GM19023 (cell line): ENCODE results near the gene SLC5A5.
"Not testable (repeated sequence)": the region's sequence is repeated elsewhere in the genome, so short reads cannot be mapped to it uniquely, and the experiment has no call there.

Experiments used
- ATAC-seq: cut with Tn5 transposase; IDR thresholded peaks from one replicate; pipeline ENCODE4 v1.9.1; 2021; ENCODE audit warnings: mild to moderate bottlenecking, moderate library complexity; ENCODE audit not compliant: unreplicated experiment

SLC5A5 gene

DNA sequence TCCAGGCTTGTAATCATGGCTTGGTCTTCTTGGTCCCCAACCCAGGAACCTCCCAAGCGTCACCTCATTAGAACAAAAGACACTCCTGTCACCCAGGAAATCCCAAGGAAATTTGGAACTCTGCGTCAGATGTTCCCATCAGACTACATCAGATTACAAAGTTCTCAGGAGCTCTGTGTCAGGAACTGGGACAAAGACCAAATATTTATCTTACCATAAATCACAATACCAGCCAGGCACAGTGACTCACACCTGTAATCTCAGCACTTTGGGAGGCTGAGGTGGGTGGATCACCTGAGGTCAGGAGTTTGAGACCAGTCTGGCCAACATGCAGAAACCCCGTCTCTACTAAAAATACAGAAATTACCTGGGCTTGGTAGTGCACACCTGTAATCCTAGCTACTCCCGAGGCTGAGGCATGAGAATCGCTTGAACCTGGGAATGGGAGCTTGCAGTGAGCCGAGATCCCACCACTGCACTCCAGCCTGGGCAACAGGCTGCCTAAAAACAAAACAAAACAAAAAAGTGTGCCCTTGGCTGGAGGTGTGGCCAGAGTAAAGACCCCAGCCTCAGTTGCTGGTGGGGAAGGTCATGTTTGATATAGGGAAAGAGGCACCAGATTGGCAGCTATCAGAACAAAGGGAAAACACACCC is 44.3 kb downstream of the SLC5A5 start:
- no peak for ATAC-seq

DNA sequence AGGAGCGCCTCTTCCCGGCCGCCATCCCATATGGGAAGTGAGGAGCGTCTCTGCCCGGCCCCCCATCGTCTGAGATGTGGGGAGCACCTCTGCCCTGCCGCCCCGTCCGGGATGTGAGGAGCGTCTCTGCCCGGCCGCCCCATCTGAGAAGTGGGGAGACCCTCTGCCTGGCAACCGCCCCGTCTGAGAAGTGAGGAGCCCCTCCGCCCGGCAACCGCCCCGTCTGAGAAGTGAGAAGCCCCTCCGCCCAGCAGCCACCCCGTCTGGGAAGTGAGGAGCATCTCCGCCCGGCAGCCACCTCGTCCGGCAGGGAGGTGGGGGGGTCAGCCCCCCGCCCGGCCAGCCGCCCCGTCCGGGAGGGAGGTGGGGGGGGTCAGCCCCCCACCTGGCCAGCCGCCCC is 46.4 kb downstream of the SLC5A5 start:
- ATAC-seq, result not testable (repeated sequence)

DNA sequence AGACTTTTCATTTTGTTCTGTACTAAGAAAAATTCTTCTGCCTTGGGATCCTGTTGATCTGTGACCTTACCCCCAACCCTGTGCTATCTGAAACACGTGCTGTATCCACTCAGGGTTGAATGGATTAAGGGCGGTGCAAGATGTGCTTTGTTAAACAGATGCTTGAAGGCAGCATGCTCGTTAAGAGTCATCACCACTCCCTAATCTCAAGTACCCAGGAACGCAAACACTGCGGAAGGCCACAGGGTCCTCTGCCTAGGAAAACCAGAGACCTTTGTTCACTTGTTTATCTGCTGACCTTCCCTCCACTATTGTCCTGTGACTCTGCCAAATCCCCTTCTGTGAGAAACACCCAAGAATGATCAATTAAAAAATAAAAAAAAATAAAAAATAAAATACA is 47.4 kb downstream of the SLC5A5 start:
- ATAC-seq, result not testable (repeated sequence)

DNA sequence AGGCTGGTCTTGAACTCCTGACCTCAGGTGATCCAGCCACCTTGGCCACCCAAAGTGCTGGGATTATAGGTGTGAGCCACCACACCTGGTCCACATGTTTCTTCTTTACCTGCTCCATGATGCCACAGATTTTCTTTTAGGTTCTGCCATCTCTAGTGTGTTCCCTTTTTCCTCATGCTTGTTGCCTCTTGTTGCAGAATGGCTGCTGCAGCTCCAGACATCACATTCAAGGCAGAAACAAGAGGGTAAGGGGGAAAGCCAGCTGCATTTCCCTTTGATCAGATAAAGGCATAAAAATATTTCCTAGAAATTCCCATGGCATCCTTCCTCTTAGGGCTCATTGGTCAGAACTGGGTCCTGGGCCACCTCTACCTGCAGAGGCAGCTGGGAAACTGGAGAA is 48.8 kb downstream of the SLC5A5 start:
- ATAC-seq, result no peak

DNA sequence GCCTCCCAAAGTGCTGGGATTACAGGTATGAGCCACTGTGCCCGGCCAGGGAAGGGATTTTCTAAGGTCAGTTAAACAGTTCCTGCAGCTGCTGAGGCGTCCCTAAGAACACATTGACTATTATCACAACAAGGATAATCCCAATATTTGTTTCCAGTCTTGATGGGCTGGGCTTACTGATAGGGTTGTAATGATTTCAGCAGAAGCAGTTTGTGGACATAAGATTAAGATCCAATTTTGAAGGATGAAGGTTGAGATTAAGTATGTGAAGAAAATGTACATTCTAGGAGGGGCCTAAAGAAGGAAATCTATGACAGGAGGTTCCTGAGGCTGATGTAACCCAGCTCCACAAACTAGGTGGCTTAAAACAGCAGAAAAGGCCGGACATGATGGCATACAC is 50.4 kb downstream of the SLC5A5 start:
- no peak for ATAC-seq

DNA sequence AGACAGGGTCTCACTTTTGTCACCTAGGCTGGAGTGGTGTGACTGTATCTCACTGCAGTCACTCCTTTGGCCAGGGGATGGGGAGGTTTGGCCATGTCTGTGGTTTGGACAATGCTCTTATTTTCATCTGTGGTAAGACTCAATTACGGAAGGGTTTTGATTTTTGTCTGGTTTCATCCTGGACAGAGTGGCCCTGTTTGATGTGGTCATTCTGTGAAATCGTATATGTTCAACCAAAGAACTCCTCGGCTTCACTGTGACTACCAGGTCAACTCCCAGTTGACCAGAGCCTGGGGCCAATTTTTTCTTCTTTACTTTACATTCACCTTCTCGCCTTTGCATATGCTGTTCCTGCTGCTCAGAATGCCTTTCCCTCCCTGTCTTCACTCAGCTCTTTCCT is 54.3 kb downstream of the SLC5A5 start:
- ATAC-seq, result no peak

DNA sequence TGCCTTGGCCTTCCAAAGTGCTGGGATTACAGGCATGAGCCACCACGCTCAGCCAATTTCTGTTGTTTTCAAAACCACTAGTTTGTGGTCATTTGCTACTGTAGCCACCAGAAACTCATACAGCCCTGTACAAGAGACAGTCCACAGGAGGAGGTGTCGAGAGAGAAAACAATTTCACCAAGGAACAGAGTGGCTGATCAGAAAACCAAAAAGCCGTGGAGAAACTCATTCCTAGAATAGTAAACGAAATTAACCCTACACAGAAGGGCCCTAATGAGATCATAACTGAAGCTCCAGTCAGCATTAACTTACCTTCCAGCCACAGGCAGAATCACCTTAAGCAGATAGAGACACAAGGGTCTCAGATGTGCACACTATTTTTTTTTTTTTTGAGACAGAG is 57.3 kb downstream of the SLC5A5 start:
- no peak for ATAC-seq

DNA sequence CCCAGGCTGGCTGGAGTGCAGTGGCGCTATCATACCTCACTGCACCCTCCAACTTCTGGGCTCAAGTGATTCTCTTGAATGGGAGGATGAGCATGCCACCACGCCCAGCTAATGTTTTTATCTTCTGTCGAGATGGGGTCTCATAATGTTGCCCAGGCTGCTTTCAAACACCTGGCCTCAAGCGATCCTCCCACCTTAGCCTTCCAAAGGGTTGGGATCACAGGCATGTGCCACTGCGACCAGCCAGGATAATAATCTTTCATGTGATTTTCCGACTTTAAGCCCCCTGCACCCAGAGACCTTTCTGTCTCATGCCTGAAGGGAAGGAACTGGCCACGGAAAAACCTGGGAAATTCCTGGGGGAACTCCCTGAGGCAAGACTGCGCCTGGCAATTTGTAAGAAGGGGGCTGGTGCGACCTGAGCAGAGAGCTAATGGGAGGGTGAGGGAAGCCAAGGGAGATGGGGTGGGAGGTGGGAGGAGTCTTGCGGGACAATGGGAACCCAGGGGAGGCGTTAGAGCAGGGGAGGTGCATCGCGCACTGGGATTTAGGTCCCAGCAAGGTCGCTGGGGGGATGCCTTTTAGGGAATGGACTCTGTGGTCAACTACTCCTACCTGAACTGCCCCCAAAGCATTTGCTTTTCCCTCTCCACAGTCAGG is 59.9 kb downstream of the SLC5A5 start:
- ATAC-seq, result no peak

DNA sequence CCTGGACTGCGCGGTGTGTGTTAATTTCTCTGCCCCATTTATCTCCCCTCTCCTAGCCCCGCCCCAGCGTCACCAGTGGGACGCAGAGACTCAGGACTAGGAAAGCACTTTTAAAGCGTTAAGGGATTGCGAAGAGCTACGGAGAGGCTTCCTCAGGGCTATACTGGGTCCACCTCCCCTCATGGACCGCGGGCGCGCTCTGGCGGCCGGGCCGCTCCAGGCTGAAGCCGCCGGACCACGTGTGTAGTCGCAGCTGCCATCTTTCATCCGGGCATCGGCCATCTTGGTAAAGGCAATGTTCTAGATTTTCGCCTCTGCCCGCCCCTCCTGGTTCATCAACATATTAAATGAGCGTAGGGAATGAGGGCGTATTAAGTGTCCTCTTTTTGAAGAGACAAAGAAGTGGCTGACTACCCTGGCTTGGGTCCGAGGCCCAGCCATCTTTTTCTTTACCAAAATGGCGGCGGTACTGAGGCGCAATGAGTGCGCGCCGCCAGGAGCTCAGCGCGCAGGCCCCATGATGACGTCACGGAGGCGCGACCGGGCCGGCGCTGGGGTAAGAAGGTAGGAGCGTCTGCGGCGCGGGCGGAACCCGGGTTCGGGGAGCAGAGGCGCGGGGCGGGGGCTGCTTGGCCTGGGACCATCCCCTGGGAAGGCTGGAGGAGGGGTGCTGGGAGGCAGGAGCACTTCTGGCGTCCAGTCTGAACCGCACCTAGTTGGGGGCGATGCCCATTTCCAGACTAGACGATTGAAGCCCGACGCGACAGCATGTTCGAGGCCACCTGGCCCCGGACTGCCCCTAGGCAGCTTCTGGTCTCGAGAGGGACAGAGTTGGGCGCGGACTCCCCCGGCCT is 61.0 kb downstream of the SLC5A5 start, which contains the start of gene CCDC124:
Gene CCDC124, plus strand, starts transcription at position 531 of the 854 bp plus-strand sequence. CDS start 3,406 bp downstream, outside the sequence.
- ATAC-seq, result peak; percentile 85

DNA sequence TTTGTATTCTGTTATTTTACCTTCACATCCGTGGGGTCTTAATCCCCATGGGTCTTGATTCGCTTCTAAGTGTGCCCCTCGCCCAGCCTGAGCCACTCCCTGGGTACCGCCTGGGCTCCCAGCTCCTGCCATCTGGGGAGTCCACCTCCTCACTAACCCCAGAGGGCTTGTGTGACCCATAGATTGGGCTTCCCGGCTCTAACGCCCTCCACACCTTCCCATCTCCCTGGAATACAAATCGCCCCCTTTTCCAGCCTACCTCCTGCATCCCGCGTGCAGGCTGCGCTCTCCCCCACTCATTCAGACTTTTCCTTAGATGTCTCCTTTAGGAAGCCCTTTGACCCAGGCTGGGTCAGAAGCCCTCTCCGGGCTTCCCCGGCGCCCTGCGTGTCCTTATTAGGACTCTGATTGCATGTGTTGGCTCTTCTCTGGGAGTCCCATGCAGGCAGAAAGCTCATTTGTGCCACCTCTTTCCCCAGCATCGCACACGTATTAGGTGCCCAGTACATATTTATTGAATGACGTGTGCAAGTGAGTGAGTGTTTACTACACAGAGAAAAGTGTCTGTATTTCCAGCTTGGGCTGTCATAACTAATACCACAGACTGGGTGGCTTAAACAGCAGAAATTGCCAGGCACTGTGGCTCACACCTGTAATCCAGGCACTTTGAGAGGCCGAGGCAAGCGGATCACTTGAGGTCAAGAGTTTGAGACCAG is 61.8 kb downstream of the SLC5A5 start:
- ATAC-seq, result no peak

DNA sequence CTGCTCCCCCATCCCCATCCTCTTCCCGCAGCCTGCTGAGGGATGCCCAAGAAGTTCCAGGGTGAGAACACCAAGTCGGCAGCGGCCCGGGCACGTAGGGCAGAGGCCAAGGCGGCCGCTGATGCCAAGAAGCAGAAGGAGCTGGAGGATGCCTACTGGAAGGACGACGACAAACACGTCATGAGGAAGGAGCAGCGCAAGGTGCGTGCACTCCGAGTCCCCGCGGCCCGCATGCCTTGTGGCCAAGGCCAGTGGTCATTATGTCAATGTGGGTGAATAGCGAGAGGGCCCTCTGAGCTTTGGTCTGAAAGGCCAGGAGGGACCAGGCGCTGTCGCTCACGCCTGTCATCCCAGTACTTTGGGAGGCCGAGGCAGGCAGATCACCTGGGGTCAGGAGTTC is 64.6 kb downstream of the SLC5A5 start:
- ATAC-seq, result no peak

DNA sequence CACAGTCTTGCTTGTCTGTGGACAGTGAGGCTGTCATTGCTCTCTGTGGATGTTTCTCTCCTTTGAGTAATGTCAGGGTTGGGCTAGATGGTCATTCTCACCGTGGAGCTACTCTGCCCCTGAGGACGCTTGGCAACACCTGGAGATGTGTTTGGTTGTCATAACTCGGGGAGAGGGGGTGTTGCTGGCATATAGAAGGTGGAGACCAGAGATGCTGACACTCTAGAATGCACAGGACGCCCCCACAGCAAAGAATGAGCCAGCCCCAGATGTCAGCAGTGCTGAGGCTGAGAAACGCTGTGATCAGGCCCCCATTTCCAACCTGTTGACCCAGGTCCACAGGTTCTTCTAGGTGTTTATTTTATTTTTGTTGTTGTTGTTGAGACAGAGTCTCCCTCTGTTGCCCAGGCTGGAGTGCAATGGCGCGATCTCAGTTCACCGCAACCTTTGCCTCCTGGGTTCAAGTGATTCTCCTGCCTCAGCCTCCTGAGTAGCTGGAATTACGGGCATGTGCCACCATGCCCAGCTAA is 65.7 kb downstream of the SLC5A5 start:
- ATAC-seq, result no peak

DNA sequence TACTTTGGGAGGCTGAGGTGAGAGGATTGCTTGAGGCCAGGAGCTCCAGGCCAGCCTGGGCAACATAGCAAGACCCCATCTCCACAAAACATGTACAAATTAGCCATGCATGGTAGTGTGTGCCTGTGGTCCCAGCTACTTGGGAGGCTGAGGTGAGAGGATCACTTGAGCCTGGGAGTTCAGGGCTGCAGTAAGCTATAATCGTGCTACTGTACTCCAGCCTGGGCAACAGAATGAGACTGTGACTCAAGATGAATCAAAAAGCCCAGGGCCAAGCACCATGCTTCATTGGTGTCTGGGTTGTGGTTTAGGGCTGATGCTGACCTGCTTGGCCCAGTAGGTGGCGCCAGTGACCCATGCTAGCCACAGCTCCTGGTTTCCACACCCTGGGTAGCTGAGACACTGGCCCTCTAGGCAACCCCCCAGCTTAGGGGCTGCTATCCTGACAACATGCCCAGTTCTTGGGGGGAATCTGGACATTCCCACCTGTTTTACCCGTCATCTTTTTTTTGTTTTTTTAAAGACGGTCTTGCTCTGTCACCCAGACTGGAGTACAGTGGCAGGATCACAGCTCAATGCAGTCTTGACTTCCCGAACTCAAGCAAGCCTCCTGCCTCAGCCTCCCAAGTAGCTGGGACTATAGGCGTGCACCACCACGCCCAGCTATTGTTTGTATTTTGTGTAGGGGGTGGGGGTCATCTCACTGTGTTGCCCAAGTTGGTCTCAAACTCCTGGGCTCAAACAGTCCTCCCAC is 66.5 kb downstream of the SLC5A5 start:
- ATAC-seq, result peak; percentile 63

DNA sequence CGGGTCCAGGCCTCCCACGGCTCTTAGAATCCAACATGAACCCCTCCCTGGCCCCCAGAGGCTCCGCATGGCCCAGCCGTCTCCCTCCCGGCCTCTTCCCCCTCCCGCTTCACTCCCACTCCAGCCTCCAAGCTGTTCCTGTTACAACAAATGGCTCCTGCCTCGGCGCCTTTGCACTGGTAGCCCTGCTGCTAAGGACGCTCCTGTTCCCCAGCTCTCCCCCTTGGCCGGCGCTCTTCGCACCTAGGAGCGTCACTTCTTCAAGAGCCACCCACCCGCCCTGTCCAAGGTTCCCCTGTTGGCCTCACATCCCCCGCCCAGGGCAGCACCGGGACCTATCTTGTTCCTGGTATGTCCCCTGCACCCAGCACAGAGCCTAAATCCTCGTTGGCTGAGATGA is 70.4 kb downstream of the SLC5A5 start:
- no peak for ATAC-seq

DNA sequence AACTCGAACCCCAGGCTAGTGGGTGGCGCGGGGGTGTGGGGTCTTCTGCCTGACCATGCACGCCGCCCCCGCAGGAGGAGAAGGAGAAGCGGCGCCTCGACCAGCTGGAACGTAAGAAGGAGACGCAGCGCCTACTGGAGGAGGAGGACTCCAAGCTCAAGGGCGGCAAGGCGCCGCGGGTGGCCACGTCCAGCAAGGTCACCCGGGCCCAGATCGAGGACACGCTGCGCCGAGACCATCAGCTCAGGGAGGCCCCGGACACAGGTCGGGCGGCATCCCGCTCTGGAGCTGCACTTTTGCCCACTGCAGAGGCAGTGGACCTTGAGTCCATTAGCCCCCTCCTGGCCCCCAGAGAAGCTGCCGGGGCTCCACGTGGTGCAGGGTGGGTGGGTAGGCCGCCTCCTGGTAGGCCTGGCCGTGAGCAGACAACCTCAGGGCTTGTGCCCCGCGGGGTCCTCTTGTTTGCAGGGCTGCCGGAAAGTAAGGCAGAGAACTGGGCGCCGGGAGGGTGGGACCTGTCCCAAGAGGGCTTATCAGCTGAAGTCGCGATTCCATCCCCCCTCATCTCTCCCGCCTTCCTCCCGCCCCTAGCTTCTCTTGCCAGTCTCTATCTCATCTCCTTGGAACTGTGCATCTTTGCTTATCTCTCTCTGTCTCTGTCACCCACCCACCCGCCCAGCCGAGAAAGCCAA is 71.0 kb downstream of the SLC5A5 start:
- ATAC-seq, result no peak

DNA sequence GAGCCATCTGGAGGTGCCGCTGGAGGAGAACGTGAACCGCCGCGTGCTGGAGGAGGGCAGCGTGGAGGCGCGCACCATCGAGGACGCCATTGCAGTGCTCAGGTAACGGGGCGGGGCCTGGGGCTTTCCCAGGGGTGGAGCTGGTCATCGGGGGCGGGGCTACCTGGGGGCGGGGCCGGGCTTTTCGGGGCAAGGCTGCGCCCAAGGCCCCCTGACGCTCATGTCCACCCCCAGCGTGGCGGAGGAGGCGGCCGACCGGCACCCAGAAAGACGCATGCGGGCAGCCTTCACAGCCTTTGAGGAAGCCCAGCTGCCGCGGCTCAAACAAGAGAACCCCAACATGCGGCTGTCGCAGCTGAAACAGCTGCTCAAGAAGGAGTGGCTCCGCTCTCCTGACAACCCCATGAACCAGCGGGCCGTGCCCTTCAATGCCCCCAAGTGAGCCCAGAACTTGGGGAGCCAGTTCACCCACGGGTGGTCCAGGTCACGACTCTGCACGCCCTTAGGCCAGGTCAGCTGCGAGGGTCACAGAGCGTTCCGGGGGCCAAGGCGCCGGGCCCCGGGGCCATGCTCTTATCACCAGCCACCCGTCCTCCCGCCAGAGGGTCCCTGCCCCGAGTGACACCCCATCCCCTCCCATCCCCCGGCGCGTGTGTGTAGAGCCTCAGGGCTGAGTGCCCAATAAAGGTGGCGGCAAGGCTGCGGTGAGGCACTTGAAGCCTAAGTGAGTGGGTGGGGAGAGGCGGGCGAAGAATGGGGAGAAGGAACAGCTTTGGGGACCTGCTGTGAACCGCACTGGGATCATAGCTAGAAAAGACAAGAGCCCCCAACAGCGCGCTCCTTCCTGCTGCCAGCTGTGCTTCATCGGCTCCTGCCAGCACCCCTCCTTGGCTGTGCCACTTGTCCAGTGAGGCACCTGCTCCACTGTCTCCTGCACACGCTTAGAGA is 71.8 kb downstream of the SLC5A5 start:
- no peak for ATAC-seq

DNA sequence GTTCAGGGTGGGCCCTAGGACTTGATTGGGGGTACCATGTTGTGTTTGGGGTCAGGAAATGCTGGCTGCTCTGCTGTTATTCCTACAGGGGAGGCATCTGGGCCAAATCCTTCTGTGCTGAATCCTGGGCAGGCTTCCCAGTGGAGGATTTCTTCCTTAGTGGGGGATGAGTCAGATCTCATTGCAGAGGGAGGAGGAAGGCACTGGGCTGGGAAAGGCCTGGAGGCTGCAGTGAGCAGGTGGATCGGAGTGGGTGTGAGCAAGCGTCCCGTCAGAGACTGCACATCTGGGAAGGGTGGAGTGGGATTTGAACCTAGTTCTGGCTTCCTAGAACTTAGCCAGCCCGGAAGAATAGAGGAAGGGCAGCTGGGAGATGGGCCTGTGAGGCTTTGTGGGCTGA is 72.6 kb downstream of the SLC5A5 start:
- no peak for ATAC-seq
